Measurements from ENCODE around the gene MYO19. TPM values are rescaled to one million over a fixed set of nuclear protein-coding genes. Genes with fewer than 3 reads are reported as not detected.

The MYO19 gene, protein sequence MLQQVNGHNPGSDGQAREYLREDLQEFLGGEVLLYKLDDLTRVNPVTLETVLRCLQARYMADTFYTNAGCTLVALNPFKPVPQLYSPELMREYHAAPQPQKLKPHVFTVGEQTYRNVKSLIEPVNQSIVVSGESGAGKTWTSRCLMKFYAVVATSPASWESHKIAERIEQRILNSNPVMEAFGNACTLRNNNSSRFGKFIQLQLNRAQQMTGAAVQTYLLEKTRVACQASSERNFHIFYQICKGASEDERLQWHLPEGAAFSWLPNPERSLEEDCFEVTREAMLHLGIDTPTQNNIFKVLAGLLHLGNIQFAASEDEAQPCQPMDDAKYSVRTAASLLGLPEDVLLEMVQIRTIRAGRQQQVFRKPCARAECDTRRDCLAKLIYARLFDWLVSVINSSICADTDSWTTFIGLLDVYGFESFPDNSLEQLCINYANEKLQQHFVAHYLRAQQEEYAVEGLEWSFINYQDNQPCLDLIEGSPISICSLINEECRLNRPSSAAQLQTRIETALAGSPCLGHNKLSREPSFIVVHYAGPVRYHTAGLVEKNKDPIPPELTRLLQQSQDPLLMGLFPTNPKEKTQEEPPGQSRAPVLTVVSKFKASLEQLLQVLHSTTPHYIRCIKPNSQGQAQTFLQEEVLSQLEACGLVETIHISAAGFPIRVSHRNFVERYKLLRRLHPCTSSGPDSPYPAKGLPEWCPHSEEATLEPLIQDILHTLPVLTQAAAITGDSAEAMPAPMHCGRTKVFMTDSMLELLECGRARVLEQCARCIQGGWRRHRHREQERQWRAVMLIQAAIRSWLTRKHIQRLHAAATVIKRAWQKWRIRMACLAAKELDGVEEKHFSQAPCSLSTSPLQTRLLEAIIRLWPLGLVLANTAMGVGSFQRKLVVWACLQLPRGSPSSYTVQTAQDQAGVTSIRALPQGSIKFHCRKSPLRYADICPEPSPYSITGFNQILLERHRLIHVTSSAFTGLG
- 70.1 TPM for polyA plus RNA-seq (ENCODE audit: insufficient read length)
- long read RNA-seq, donor 1, transcript MYO19-210 (2 exons, 840 nt) = major isoform, 5 of 34 reads
- long read RNA-seq, donor 1, partial matches to known transcripts = 26 of 34 reads
- long read RNA-seq, donor 1, other reads (novel, unspliced or antisense) = 0 of 34 reads
- long read RNA-seq, donor 2, partial matches to known transcripts = 0 of 1 reads
- long read RNA-seq, donor 2, other reads (novel, unspliced or antisense) = 0 of 1 reads
- long read RNA-seq, donor 3, partial matches to known transcripts = 15 of 68 reads
- long read RNA-seq, donor 3, other reads (novel, unspliced or antisense) = 50 of 68 reads
- long read RNA-seq, donor 4, partial matches to known transcripts = 0 of 1 reads
- long read RNA-seq, donor 4, other reads (novel, unspliced or antisense) = 0 of 1 reads
- long read RNA-seq, donor 5, full-length matches to known transcripts = 12 of 563 reads
- long read RNA-seq, donor 5, partial matches to known transcripts = 535 of 563 reads
- long read RNA-seq, donor 5, other reads (novel, unspliced or antisense) = 16 of 563 reads
- long read RNA-seq, donor 6, partial matches to known transcripts = 231 of 243 reads
- long read RNA-seq, donor 6, other reads (novel, unspliced or antisense) = 10 of 243 reads
- long read RNA-seq, donor 7, partial matches to known transcripts = 0 of 8 reads
- long read RNA-seq, donor 7, other reads (novel, unspliced or antisense) = 0 of 8 reads
- long read RNA-seq, donor 8, full-length matches to known transcripts = 6 of 6 reads
- long read RNA-seq, donor 8, partial matches to known transcripts = 0 of 6 reads
- long read RNA-seq, donor 8, other reads (novel, unspliced or antisense) = 0 of 6 reads

DNA sequence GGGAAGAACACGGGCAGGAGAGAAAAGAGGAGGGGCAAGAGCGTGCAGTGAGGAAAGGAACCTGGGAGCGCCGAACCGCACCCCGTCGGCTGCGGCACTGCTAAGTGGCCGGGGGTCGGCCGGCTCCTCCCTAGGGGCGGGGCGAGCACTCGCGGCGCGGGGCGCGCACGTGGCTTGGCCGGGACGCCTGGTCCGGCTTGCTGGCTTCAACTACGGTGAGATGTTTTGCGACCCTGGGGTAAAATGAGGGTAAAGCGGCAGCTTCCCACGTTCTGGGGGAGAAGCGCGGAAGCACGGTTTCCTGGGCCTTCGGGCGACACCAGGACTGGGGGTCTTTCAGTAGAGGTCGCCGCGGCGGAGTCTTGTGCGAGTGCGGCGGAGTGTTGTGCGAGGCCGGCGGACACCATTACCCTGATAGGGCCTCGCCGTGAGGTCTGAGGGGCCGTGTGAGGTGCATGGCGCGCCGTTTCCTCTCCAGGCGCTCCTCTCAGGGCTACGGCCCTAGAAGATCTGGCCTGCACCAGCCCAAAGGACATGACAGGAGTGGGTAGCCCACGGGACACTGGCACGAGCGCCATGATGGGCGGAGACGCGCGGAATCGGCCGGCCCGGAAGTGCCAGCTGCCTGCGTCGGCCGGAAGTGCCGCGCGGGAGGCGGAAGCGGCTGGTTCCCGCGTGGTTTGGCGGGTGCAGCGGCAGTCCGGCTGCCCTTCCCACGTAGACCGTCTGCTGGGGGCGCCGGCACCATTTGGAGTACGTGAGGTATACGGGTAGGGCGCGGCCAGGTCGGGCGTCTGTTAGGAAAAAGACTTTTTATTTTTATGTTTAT, at the start of gene MYO19, which contains the start of gene PIGW:
TSS of gene MYO19 (minus strand) at position 29 of the 829 bp plus-strand sequence. CDS start 2,330 bp downstream, outside the sequence.
TSS of gene PIGW (plus strand) at position 148 of the 829 bp plus-strand sequence. CDS start 2,115 bp downstream, outside the sequence.
- peak; percentile 81 for DNase-seq

GRCh38 chr17:36583787-36584186, 49.1 kb upstream of the MYO19 start:
- DNase-seq = no peak

DNA sequence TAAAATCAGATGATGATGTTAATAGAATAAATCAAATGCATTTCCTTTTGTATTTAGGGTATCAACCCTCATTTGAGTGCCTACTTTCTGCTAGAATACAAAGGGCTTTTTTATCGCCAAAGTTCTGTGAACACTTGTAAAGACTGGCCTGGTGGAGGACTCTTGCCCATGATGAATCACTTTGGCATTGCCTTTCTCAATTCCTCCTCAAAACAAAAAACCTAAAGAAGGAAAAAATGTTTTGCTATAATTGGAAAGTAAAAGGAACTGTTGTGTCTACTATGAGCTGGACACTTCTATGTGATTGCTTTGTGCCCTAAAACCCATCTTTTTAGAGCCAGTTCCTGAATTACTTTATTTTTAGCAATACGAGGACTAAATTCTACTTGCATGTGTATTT, 44.0 kb upstream of the MYO19 start:
- no peak for DNase-seq

GRCh38 chr17:36576793-36577192, 42.1 kb upstream of the MYO19 start:
- DNase-seq = no peak

DNA sequence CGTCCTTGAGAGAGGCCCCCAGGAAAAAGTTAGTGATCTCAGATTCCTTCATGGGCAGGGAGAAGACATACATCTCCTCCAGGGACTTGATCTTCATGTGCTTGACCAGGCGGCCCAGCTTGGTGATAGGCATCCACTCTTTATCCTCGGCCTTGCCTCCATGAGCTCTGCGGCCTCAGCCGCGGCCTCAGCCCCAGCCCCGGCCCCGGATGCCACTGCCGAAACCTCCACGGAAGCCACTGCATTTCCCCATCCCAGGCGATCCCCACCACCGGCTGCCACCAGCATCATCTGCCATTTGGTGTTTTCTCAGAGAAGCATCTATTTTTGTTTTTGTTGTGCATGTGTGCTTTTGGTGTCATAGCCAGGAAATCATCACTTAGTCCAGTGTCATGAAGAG, 40.4 kb upstream of the MYO19 start:
- DNase-seq = no peak

- DNase-seq = no peak
These were observed 31.4 kb upstream of the MYO19 start for GRCh38 chr17:36566081-36566480.

DNA sequence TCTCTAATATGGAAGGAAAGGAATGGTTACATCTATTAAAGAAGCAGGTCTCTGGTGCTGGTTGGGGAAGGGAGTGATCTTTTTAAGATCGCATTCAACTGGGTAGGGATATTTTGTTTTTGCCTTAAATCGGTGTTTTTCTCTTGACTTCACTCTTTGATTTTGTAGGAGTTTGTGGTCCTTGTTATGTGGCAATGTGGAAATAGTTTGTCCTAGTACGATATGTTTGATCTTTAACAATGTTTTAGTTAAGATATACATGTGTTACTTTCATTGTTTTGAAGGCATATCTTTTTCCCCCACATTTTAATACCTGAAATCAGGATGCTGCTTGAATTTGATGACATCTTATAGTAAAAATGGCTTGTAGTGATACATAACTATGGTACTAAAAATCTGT, 18.8 kb upstream of the MYO19 start:
- no peak for DNase-seq

GRCh38 chr17:36550491-36551417, 16.1 kb upstream of the MYO19 start:
- DNase-seq = no peak

GRCh38 chr17:36547776-36548175, 13.1 kb upstream of the MYO19 start:
- DNase-seq = no peak

- no peak for DNase-seq
These were observed 11.9 kb upstream of the MYO19 start for GRCh38 chr17:36546418-36547093.

DNA sequence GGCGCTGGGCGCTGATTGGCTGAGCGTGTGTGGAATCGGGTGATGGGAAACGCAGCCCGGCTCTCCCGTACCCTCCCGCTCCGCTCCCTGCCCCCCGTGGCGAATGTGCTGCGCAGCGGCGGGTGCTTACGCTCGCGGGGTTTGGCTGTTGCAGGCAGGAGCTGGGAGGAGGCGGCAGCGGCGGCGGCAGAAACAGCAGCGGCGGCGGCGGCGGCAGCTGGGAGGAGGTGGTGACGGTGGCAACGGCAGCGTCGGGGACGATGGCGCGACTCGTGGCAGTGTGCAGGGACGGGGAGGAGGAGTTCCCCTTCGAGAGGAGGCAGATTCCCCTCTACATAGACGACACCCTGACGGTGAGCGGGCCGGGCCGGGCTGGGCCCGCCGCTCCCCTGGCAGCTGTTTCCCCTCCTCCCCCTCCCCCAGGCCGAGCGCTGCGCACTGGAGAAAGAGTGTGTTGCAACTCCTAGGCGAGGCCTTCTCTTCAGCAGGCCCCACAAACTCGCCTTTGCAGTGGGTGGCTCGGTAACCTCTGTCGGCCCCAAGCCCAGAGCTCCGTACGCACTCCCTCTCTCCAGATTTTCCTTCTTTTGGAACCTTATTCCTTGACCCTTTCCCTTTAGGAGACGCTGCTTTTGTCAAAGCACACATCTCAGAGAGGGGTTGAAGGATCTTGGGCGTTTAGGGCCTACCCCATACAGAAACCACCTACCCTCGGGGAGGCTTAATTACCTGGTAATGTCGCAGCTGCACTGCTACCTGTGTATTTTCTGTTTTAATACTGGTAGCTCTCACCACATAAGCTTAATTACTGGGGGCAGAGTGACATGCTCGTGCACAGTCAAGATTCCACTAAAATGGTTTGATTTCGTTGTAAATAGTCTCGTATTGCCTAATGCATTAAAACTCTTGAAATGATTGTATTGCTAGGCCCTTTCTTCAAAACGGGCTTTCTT, 11.1 kb upstream of the MYO19 start:
- DNase-seq = peak; percentile 97

GRCh38 chr17:36545077-36545464, 10.4 kb upstream of the MYO19 start:
- DNase-seq = no peak

DNA sequence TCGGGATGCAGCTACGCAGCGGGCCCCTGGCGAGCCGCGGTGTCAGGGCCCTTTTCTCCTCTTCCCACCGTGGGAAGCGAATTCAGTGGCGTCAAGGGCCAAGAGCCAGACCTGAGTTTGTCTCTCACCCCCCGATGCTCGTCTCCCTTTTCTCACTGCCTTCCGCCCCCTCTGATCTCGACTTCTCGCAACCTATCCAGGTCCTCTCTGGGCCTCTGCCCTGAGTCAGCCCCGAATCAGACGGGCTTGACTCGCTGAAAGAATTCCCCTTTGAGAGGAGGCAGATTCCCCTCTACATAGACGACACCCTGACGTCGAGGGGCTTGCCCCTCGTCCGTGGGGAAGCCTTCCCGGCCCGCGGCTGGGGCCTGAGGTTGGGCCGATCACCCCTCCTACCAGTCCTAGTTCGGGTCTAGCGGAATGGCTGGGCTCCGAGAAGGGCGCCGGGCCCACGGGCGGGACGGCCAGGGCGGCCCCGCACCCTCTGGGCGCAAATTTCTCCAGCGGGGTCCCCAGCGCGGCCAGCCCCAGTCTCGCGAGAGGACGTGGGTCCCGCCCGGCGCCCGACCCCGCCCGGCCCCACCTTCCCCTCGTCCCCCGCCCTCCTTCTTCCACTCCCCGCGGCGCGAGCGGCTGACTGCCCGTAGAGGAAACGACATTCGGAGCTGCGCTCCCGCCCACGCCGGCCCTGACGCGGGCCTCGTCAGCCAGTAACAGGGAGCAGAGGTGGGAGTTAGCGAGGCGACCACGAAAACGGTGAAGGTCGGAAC, 9.8 kb upstream of the MYO19 start, which contains the start of gene GGNBP2:
TSS of gene GGNBP2 (plus strand) at position 613 of the 770 bp plus-strand sequence. CDS start 806 bp downstream, outside the sequence.
- peak; percentile 92 for DNase-seq

DNA sequence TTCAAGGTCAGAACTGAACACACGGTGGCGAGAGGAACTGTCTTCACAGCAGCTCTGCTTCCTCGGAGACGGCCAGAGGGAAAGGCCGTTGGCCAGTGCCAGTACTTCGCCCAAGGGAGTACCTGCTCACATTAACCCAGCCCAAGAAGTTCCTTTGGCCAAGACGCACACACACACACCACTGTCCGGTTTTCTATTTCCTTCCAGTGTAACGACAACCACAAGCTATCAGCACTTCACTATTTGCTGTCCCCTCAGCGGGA, 9.3 kb upstream of the MYO19 start:
- DNase-seq = peak; percentile 41

DNA sequence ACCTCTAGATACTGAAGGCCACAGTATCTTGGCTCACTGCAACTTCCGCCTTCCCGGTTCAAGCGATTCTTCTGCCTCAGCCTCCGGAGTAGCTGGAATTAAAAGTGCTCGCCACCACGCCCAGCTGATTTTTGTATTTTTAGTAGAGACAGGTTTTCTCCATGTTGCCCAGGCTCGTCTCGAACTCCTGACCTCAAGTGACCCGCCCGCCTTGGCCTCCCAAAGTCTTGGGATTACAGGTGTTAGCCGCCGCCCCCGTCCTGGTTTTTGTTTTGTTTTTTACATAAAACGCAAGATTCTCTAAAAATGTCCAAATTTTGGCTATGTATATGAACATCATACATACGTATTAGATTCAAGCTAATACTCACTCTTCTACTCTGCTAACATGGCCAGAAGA, 8.1 kb upstream of the MYO19 start:
- no peak for DNase-seq

DNA sequence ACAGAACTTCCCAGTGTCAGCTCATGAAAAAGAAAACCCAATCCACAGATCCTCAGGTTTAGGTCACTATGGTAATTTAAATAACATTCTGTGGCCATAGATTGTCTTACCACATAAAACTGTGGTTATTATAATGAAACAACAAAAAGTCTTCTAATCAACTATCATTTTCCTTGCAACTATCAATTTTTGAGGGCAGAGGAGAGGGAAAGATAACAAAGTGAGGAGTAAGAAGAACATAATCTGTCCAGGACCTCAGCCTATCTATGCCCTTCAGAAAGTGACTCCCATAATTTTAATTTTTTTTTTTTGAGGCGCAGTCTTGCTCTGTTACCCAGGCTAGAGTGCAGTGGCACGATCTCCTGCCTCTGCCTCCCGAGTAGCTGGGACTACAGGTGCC, 6.0 kb upstream of the MYO19 start:
- no peak for DNase-seq

All from left kidney (tissue), 8 donors.